ENCODE results near the gene XYLT1.

XYLT1 gene

GRCh38 chr16:17068524-17068923 is 402.2 kb downstream of the XYLT1 start:
- Histone ChIP-seq H3K36me3 (ENCODE audit: insufficient read depth, low read length) (no peaks in the 10 kb centered on the region; the same call in 1 of the 2 replicates), H3K9ac (ENCODE audit: low read depth, low read length) (no peak overlapping the region), H3K4me1 (ENCODE audit: insufficient read depth, low read length) (peaks cover 11% of the 10 kb centered on the region; the same call in 1 of the 2 replicates), H3K9me3 (ENCODE audit: control insufficient read depth, insufficient read depth, low read length) (peaks cover 3% of the 10 kb centered on the region; the same call in 1 of the 2 replicates)

DNA sequence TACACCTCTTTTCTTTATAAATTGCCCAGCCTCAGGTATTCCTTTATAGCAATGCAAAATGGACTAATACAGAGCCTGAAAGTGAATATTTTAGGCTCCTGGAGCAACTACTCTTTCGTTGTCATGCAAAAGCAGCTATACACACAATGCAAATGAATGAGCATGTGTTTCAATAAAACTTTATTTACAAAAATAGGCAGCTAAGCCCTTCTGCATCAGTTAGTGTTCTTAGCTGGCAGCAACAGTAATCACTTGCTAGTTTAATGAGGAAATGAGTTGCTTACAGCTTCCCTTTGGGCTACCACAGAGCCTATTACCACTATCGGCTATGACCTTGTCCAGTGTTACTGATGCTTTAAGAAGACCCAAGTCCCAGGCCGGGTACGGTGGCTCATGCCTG is 402.9 kb downstream of the XYLT1 start:
- H3K9me3 ChIP-seq (ENCODE audit: control insufficient read depth, insufficient read depth, low read length): peaks cover 3% of the 10 kb centered on the region; the same call in 1 of the 2 replicates
- peaks cover 8% of the 10 kb centered on the region; the same call in 1 of the 2 replicates for H3K4me1 ChIP-seq (ENCODE audit: insufficient read depth, low read length)
- no peak overlapping the region for H3K9ac ChIP-seq (ENCODE audit: low read depth, low read length)
- no peaks in the 10 kb centered on the region for H3K36me3 ChIP-seq (ENCODE audit: insufficient read depth, low read length)

DNA sequence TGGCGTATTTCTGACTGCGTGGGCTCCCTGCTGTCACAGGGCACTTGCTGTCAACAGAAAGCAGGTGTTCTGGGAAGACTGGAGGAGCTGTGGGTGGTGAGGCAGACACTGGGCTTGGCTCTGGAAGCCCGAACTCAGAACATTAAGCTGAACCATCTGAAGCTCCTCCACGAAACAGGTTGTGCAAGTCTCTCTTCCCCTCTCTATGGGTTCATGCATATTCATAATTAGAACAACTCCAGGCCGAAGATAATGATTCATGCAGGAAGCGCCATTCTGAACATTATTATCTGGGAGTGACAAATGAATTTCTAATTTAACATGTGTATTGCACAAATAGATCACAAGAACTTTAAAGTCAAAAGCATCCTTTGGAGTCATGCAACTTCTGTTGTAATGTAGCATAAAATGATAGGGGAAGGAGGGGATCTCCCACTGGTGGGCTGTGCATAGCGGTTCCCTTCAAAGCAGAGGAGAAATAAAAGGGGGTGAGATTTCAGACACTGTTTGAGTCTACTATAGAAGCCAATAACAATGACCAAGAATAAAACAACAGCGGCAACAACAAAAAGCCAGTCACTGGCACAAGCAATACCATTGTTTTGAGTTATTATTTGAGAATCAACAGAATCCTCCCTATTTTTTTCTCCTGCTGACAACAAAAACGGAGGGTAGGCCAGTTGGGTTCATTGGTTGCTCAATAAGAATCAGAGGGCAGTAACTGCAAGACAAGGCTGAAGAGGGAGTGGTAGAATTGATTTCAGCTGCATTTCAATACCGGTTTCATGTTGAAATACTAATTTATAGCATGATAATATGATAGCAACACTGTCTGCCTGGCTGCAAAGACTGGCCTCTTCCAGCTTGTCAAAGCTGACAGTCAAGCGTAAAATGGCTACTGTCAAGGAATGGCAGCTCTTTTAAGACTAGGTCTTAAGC is 407.3 kb downstream of the XYLT1 start:
- Histone ChIP-seq H3K9ac (ENCODE audit: low read depth, low read length) (no peak overlapping the region), H3K4me1 (ENCODE audit: insufficient read depth, low read length) (no peaks in the 10 kb centered on the region), H3K36me3 (ENCODE audit: insufficient read depth, low read length) (no peaks in the 10 kb centered on the region), H3K9me3 (ENCODE audit: control insufficient read depth, insufficient read depth, low read length) (peaks cover 3% of the 10 kb centered on the region; the same call in 1 of the 2 replicates)

DNA sequence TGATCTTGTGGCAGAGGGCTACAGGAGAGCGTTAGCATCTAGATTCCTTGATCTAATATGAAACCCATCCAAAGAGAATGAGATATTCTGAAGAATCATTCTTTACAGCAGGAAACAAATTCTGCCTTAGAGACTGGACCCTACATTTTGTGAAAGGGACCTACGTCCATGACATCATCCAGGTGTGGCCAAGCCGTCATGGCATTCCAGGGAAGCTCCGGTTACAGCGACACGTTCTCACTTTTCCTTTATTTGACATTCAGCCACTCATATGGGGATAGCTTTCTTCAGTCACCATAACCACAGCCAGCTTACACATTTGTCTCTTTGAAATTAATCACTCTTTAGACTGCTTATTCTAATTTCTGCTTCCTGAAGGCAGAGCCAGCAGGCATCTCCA is 408.1 kb downstream of the XYLT1 start:
- Histone ChIP-seq H3K36me3 (ENCODE audit: insufficient read depth, low read length) (no peaks in the 10 kb centered on the region), H3K9me3 (ENCODE audit: control insufficient read depth, insufficient read depth, low read length) (peaks cover 3% of the 10 kb centered on the region; the same call in 1 of the 2 replicates), H3K4me1 (ENCODE audit: insufficient read depth, low read length) (no peaks in the 10 kb centered on the region), H3K9ac (ENCODE audit: low read depth, low read length) (no peak overlapping the region)

DNA sequence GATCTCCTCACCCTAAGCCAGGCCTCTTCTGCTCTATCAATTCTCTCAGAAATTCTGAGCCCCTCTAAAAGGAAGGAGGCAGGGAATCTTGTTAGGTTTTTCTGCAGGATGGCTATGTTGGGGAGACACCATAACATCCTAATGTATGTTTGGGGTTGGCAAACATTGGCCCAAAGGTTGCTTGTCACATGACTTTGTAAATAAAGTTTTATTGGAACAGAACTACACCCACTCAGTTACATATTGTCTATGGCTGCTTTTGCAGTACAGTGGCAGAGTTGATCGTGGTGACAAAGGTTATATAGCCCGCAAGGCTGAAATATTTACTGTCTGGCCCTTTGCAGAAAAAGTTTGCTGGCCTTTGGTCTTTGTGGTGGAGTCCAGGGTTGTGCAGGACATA is 409.4 kb downstream of the XYLT1 start:
- no peaks in the 10 kb centered on the region for H3K36me3 ChIP-seq (ENCODE audit: insufficient read depth, low read length)
- H3K4me1 ChIP-seq (ENCODE audit: insufficient read depth, low read length): no peaks in the 10 kb centered on the region
- peaks cover 3% of the 10 kb centered on the region; the same call in 1 of the 2 replicates for H3K9me3 ChIP-seq (ENCODE audit: control insufficient read depth, insufficient read depth, low read length)
- no peak overlapping the region for H3K9ac ChIP-seq (ENCODE audit: low read depth, low read length)

GRCh38 chr16:17058471-17058870 is 412.3 kb downstream of the XYLT1 start:
- Histone ChIP-seq H3K9me3 (ENCODE audit: control insufficient read depth, insufficient read depth, low read length) (no peaks in the 10 kb centered on the region), H3K4me1 (ENCODE audit: insufficient read depth, low read length) (no peaks in the 10 kb centered on the region), H3K9ac (ENCODE audit: low read depth, low read length) (no peak overlapping the region), H3K36me3 (ENCODE audit: insufficient read depth, low read length) (no peaks in the 10 kb centered on the region)

DNA sequence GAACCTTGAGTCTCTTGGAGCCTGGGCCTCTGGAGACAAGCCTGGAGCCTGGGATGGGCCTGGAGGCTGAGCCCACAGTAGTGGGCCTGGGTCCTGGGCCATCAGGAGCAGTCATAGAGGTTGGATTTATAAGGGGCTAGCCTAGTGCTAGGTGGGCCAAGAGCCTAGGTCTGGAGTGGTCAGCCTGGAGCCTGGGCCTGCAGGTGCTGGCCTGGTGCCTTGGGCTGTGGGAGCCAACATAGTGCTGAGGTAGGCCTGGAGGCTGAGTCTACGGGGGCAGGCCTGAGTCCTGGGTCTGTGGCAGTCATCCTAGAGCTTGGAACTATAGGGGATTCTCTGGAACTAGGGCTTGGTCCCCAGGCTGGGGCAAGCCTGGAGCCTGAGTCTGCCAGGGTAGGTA is 414.1 kb downstream of the XYLT1 start:
- Histone ChIP-seq H3K9ac (ENCODE audit: low read depth, low read length) (no peak overlapping the region), H3K36me3 (ENCODE audit: insufficient read depth, low read length) (no peaks in the 10 kb centered on the region), H3K9me3 (ENCODE audit: control insufficient read depth, insufficient read depth, low read length) (no peaks in the 10 kb centered on the region), H3K4me1 (ENCODE audit: insufficient read depth, low read length) (no peaks in the 10 kb centered on the region)

GRCh38 chr16:17053536-17054160 is 417.1 kb downstream of the XYLT1 start:
- Histone ChIP-seq H3K9me3 (ENCODE audit: control insufficient read depth, insufficient read depth, low read length) (peaks cover 4% of the 10 kb centered on the region; the same call in 1 of the 2 replicates), H3K36me3 (ENCODE audit: insufficient read depth, low read length) (no peaks in the 10 kb centered on the region), H3K4me1 (ENCODE audit: insufficient read depth, low read length) (no peaks in the 10 kb centered on the region), H3K9ac (ENCODE audit: low read depth, low read length) (no peak overlapping the region)
